T-helper 9 cell (primary cell): Measurements from ENCODE around the gene S1PR4.
A peak's percentile ranks its signal among the peaks of the same experiment; 100 is the strongest.

Experiments
- DNase-seq: peaks from one replicate; pipeline ENCODE4 v3.0.0-alpha.2; 2020
- total RNA-seq, 2 donors: gene quantifications; one replicate each; lab custom pipeline; 2026; lab: John Stamatoyannopoulos, UW

Gene S1PR4, protein sequence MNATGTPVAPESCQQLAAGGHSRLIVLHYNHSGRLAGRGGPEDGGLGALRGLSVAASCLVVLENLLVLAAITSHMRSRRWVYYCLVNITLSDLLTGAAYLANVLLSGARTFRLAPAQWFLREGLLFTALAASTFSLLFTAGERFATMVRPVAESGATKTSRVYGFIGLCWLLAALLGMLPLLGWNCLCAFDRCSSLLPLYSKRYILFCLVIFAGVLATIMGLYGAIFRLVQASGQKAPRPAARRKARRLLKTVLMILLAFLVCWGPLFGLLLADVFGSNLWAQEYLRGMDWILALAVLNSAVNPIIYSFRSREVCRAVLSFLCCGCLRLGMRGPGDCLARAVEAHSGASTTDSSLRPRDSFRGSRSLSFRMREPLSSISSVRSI
- total RNA-seq = 81.6 to 265 reads per million in 2 donors

GRCh38 chr19:3178377-3178972, at the start of gene S1PR4:
Gene S1PR4 (plus strand): TSS chr19:3178769. CDS start chr19:3178793, 24 bp downstream.
- peak; percentile 53 for DNase-seq

DNA sequence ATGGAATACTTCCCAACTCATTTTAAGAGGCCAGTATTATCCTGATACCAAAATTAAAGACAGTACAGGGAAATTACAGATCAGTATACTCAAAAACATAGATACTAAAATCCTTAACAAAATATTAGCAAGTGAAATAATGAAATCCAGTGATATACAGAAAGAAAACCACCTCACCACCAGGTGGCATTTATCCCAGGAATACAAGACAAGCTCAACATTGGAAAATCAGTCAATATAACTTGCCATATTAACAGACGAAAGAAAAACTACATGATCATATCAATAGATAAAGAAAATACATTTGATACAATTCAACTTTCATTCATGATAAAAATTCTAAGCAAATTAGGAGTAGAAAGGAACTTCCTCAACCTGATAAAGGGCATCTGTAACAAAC, 49.5 kb upstream of the S1PR4 start:
- no peak for DNase-seq

GRCh38 chr19:3131168-3131567, 47.4 kb upstream of the S1PR4 start:
- no peak for DNase-seq

- peak; percentile 73 for DNase-seq
Observed at GRCh38 chr19:3132971-3133792, 45.4 kb upstream of the S1PR4 start.

GRCh38 chr19:3133793-3134116, 44.8 kb upstream of the S1PR4 start:
- DNase-seq = no peak

DNA sequence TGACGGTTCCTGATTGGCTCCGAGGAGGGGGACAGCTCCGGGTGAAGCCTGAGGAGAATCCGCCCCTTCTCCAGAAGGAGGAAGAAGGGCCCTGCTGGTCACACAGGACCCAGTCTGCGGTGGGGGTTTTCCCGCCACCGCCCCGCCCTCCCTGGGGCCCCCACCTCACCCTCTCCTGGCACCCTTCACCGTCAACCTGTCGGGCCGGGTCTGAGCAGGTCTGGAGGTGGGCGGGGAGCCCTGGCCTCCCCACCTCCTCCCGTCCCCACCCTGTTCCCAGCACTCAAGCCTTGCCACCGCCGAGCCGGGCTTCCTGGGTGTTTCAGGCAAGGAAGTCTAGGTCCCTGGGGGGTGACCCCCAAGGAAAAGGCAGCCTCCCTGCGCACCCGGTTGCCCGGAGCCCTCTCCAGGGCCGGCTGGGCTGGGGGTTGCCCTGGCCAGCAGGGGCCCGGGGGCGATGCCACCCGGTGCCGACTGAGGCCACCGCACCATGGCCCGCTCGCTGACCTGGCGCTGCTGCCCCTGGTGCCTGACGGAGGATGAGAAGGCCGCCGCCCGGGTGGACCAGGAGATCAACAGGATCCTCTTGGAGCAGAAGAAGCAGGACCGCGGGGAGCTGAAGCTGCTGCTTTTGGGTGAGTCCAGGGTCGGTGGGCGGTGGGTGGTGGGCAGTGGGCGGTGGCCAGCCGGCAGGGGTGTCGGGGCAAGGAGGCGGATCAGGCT, 42.4 kb upstream of the S1PR4 start, which contains the start of gene GNA15:
Gene GNA15, plus strand, starts transcription at position 73 of the 723 bp plus-strand sequence. Its CDS starts 418 bp downstream, at position 491.
- DNase-seq = peak; percentile 48

- DNase-seq = no peak
Observed at GRCh38 chr19:3136684-3137055, 41.9 kb upstream of the S1PR4 start.

DNA sequence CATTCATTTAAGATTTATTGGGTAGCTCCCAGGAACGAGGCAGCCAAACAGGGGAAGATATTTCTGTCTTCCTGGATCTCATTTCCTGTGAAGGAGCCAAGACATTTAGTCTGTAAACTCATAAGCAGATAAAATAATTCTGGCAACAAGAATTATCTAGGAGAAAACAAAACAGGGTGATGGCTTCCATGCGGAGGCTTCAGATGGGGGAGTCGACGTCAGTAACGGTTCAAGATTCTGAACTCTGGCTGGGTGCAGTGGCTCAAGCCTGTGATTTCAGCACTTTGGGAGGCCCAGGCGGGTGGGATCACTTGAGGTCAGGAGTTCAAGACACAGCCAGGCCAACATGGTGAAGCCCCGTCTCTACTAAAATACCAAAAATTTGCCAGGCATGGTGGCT, 41.5 kb upstream of the S1PR4 start:
- no peak for DNase-seq

GRCh38 chr19:3138268-3138667, 40.3 kb upstream of the S1PR4 start:
- DNase-seq = no peak

- DNase-seq = no peak
Observed at GRCh38 chr19:3140667-3141038, 37.9 kb upstream of the S1PR4 start.

- DNase-seq = no peak
Observed at GRCh38 chr19:3142292-3142670, 36.3 kb upstream of the S1PR4 start.

GRCh38 chr19:3142781-3143337, 35.7 kb upstream of the S1PR4 start:
- no peak for DNase-seq

DNA sequence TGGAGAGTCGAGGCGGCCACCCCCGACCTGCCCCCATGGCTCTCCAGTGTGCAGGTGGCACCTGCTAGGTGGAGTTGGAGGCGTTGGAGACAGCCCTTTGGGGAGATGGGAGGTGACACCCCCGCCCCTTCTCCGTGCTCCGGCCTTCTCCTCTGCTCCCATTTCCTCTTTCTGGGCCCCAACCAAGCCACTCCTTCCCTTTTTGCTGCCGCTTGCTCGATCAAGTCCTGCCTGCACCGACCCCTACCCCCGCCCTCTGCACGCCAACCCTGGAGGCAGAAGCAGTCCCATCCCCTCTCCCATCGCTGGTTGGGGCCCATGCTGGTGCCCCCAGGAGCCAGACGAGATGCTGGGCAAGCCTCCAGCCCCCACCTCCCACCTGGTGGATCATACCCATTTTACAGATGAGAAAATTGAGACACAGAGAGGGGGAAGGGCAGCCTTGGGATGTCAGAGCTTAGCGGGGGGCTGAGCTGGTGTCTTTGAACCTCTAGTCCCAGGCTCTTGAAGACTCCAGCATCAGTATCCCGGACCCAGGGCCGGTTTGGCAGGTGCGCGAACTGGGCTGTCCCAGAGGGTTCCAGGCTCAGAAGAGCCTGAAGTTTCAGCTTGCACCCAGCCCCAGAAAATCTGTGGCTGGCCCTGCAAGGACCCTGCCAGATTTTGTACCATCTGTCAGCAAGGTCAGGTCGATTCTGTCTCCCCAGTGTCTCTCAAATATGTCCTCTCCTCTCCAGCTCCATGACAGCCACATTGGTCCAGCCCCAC, 32.5 kb upstream of the S1PR4 start:
- DNase-seq = no peak

- peak; percentile 74 for DNase-seq
Observed at GRCh38 chr19:3146677-3147100, 31.9 kb upstream of the S1PR4 start.

GRCh38 chr19:3148503-3148902, 30.1 kb upstream of the S1PR4 start:
- DNase-seq = no peak

- no peak for DNase-seq
Observed at GRCh38 chr19:3149089-3149488, 29.5 kb upstream of the S1PR4 start.

- no peak for DNase-seq
Observed at GRCh38 chr19:3149526-3150505, 28.8 kb upstream of the S1PR4 start.

- DNase-seq = no peak
Observed at GRCh38 chr19:3150739-3151329, 27.7 kb upstream of the S1PR4 start.

DNA sequence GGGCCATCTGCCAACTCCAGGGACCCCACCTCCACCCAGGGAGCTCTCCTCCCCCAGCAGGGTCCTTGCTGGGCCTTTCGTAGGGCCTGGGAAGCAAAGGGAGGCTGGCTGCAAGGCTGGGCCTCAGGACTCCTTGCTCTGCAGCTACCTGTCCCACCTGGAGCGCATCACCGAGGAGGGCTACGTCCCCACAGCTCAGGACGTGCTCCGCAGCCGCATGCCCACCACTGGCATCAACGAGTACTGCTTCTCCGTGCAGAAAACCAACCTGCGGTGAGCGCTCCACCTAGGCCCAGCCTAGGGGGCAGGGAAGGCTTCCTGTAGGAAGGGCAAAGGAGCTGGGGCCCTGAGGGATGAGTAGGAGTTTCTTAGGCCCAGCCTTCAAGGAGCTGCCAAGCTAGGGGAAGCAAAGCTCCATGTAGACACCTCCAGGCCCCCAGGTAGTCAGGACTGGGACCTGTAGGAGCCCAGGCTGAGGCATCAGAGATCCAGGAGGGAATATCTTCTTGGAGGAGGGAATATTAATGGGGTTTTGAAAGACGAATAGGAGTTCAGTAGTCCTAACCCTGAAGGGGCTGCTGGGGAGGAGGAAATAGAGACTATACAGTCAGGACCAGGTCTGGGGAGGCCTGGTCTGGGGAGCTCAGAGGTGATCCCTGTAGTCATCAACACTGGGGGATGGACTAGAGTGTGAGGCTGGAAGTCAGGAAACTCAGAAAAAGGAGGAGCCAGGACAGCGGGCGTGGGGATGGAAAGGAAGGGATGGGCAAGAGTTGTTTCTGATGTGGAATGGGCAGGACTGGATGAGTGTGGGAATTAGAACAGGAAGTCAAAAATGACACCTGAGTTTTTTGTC, 26.8 kb upstream of the S1PR4 start:
- no peak for DNase-seq
